Measurements from ENCODE around the gene MITF. TPM values are rescaled to one million over a fixed set of nuclear protein-coding genes. Genes with fewer than 3 reads are reported as not detected.

Gene MITF
- total and polyA plus RNA-seq, 4 donors, result 0.91 to 2.9 (median 2.3) TPM

DNA sequence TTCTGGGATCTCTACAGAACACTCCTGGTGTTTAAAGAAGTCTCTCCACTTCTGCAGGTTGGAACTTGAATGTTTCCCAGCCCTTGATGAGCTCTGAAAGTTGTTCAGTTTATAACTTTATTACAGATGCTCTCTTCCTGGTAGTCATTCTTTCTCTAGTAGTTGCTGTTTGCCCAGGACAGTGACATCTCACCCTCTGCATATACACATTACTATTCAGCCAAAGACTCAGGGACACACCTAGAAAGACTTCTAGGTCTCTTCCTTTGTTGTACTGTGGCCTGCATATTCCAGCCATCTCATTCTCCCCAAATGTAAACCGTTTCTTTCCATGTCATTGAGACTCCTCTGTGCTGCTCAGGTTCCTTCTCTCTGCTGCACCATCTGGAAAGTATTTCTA, 76.7 kb downstream of the MITF start:
- DNase-seq (ENCODE audit: low spot score), result no peak
- no peak overlapping the region for H3K27ac ChIP-seq (ENCODE audit: low read depth in 1 of 2, low read length in 2 of 2)
- TF ChIP-seq, protein P1, sequence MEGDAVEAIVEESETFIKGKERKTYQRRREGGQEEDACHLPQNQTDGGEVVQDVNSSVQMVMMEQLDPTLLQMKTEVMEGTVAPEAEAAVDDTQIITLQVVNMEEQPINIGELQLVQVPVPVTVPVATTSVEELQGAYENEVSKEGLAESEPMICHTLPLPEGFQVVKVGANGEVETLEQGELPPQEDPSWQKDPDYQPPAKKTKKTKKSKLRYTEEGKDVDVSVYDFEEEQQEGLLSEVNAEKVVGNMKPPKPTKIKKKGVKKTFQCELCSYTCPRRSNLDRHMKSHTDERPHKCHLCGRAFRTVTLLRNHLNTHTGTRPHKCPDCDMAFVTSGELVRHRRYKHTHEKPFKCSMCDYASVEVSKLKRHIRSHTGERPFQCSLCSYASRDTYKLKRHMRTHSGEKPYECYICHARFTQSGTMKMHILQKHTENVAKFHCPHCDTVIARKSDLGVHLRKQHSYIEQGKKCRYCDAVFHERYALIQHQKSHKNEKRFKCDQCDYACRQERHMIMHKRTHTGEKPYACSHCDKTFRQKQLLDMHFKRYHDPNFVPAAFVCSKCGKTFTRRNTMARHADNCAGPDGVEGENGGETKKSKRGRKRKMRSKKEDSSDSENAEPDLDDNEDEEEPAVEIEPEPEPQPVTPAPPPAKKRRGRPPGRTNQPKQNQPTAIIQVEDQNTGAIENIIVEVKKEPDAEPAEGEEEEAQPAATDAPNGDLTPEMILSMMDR (IDR thresholded peaks at IDR 0.05; ENCODE audit: low read depth, low read length, missing input control), result no peak
- no peak overlapping the region for H3K9ac ChIP-seq (ENCODE audit: low read depth in 1 of 2, low read length in 2 of 2)
- H3K27me3 ChIP-seq (ENCODE audit: control insufficient read depth in 4 of 4, insufficient read depth in 4 of 4, low read length in 3 of 4), result no peaks in the 10 kb centered on the region
- no peak overlapping the region for H3K4me3 ChIP-seq (ENCODE audit: low read depth in 1 of 3, low read length in 3 of 3)
- 57% methylated on average over 1 of the region's 1 CpG for WGBS
- no peaks in the 10 kb centered on the region for H3K4me1 ChIP-seq (ENCODE audit: control insufficient read depth in 4 of 4, insufficient read depth in 4 of 4, low read length in 3 of 4)
- no peaks in the 10 kb centered on the region for H3K36me3 ChIP-seq (ENCODE audit: control insufficient read depth in 4 of 4, insufficient read depth in 3 of 4, low read depth in 1 of 4, low read length in 3 of 4)
- no peaks in the 10 kb centered on the region for H3K9me3 ChIP-seq (ENCODE audit: control insufficient read depth in 4 of 4, low read length in 3 of 4)

DNA sequence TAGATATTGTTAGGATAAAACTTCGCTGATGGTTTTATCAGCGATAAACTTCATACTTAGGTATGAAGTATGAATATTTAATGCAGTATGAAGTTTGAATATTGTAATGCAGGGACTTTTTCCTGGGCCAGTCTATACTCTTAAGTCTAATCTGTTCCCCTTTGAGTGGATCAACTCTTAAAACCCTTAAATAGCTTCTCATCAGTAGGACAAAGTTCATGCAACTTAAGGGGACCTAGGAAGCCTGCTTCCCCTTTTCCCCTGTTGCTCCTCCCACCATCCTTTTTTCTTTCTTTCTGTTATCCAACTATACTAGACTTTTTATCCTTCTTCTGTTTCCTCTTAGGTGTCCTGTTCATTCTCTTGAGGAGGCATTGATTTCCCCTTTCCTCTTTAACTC, 78.7 kb downstream of the MITF start:
- no peak overlapping the region for H3K9ac ChIP-seq (ENCODE audit: low read depth in 1 of 2, low read length in 2 of 2)
- H3K27ac ChIP-seq (ENCODE audit: low read depth in 1 of 2, low read length in 2 of 2), result no peak overlapping the region
- TF ChIP-seq SP1 (IDR thresholded peaks at IDR 0.05) (no peak), RAD21 (IDR thresholded peaks at IDR 0.05) (no peak), FOXA1 (IDR thresholded peaks at IDR 0.05) (no peak), FOXA2 (IDR thresholded peaks at IDR 0.05) (no peak), ATF3 (IDR thresholded peaks at IDR 0.05) (no peak), NR2F2 (IDR thresholded peaks at IDR 0.05) (no peak), RXRA (IDR thresholded peaks at IDR 0.05) (no peak), TAF1 (conservative IDR thresholded peaks at IDR 0.05) (no peak), GABPA (IDR thresholded peaks at IDR 0.05 in 1 of 2, conservative IDR thresholded peaks at IDR 0.05 in 1 of 2) (no peak), MAX (IDR thresholded peaks at IDR 0.05) (no peak), EGR1 (IDR thresholded peaks at IDR 0.05; ENCODE audit: low read depth in 2 of 2) (no peak), HNF4G (IDR thresholded peaks at IDR 0.05) (no peak), JUND (IDR thresholded peaks at IDR 0.05) (no peak)
- TF ChIP-seq, protein P1 (IDR thresholded peaks at IDR 0.05; ENCODE audit: low read depth, low read length, missing input control), result no peak
- TF ChIP-seq, protein P2, sequence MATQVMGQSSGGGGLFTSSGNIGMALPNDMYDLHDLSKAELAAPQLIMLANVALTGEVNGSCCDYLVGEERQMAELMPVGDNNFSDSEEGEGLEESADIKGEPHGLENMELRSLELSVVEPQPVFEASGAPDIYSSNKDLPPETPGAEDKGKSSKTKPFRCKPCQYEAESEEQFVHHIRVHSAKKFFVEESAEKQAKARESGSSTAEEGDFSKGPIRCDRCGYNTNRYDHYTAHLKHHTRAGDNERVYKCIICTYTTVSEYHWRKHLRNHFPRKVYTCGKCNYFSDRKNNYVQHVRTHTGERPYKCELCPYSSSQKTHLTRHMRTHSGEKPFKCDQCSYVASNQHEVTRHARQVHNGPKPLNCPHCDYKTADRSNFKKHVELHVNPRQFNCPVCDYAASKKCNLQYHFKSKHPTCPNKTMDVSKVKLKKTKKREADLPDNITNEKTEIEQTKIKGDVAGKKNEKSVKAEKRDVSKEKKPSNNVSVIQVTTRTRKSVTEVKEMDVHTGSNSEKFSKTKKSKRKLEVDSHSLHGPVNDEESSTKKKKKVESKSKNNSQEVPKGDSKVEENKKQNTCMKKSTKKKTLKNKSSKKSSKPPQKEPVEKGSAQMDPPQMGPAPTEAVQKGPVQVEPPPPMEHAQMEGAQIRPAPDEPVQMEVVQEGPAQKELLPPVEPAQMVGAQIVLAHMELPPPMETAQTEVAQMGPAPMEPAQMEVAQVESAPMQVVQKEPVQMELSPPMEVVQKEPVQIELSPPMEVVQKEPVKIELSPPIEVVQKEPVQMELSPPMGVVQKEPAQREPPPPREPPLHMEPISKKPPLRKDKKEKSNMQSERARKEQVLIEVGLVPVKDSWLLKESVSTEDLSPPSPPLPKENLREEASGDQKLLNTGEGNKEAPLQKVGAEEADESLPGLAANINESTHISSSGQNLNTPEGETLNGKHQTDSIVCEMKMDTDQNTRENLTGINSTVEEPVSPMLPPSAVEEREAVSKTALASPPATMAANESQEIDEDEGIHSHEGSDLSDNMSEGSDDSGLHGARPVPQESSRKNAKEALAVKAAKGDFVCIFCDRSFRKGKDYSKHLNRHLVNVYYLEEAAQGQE (IDR thresholded peaks at IDR 0.05), result no peak
- 98% methylated on average over 2 of the region's 2 CpGs for WGBS
- no peaks in the 10 kb centered on the region for H3K9me3 ChIP-seq (ENCODE audit: control insufficient read depth in 4 of 4, low read length in 3 of 4)
- H3K4me1 ChIP-seq (ENCODE audit: control insufficient read depth in 4 of 4, insufficient read depth in 4 of 4, low read length in 3 of 4), result no peaks in the 10 kb centered on the region
- no peak overlapping the region for H3K4me3 ChIP-seq (ENCODE audit: low read depth in 1 of 3, low read length in 3 of 3)
- no peaks in the 10 kb centered on the region for H3K27me3 ChIP-seq (ENCODE audit: control insufficient read depth in 4 of 4, insufficient read depth in 4 of 4, low read length in 3 of 4)
- no peak for DNase-seq (ENCODE audit: low spot score)
- H3K36me3 ChIP-seq (ENCODE audit: control insufficient read depth in 4 of 4, insufficient read depth in 3 of 4, low read depth in 1 of 4, low read length in 3 of 4), result no peaks in the 10 kb centered on the region
